GM15510 (cell line): ENCODE results near the gene FAM76A.

Experiments used
- POLR2A ChIP-seq: IDR thresholded peaks from 3 replicates; pipeline ENCODE4 v1.6.1; 2011; ENCODE audit warnings: borderline replicate concordance; ENCODE audit not compliant: insufficient read length; ENCODE audit errors: extremely low read depth

Gene FAM76A

GRCh38 chr1:27716262-27716895 lies 9.4 kb upstream of the FAM76A start:
- TF ChIP-seq POLR2A: no peak

DNA sequence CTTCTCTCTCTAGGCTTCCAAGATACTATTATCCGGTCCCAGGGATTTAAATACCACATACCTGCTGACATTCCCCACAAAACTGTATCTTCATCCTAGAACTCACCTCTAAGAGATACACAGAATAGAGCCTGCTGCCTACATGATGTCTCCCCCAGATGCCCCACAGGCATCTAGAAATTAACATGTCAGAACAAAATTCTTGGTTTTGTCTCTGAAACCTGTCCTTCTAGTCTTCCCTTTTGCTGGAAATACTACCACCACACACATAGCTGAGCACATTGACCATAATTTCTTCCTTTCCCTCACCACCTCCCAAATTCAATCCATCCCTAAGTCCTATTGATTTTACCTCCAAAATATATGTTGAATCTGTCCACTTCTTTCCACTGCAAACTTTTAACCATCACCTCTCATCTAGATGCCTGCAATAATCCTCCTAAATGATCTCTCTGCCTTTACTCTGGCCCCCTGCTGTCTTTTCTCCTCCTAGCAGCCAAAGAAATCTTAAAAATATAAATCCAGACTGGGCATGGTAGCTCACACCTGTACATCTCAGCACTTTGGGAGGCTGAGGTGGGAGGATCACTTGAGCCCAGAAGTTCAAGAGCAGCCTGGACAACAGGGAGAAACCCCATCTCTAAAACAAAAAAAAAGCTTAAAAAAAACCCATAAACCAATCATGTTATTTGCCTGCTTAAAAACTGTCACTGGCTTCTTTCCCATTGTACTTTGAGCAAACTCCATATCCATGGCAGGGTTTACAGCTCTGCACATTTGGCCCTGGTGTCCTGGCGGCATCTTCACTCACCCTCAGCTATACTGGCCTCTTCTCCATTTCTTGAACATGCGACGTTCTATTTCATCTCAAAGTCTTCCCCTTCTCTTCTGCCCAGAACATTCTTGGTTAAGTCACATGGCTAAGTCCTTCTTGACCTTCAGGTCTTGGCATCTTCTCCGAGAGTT lies 6.2 kb upstream of the FAM76A start:
- no peak for TF ChIP-seq POLR2A

DNA sequence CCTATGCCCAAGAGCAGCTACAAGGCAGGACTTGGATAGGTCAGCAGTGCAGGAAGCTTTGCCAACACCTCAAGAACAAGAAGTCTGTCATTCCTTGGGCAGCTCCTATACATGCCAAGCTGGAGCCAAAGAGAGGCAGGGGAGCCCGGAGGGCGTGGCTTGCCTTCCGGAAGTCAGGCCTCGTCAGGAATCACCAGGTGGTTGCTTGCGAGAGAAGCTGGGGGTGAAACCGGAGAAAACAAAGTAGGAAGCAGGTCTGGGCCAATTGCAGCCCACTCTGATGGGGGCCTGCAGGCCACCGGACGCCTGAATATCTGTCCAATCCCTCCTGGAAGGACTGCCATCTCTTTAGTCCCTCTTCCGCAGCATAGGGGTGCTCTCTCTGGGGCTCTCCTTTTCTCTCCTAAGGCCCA lies 794 bp upstream of the FAM76A start:
- TF ChIP-seq POLR2A: no peak

DNA sequence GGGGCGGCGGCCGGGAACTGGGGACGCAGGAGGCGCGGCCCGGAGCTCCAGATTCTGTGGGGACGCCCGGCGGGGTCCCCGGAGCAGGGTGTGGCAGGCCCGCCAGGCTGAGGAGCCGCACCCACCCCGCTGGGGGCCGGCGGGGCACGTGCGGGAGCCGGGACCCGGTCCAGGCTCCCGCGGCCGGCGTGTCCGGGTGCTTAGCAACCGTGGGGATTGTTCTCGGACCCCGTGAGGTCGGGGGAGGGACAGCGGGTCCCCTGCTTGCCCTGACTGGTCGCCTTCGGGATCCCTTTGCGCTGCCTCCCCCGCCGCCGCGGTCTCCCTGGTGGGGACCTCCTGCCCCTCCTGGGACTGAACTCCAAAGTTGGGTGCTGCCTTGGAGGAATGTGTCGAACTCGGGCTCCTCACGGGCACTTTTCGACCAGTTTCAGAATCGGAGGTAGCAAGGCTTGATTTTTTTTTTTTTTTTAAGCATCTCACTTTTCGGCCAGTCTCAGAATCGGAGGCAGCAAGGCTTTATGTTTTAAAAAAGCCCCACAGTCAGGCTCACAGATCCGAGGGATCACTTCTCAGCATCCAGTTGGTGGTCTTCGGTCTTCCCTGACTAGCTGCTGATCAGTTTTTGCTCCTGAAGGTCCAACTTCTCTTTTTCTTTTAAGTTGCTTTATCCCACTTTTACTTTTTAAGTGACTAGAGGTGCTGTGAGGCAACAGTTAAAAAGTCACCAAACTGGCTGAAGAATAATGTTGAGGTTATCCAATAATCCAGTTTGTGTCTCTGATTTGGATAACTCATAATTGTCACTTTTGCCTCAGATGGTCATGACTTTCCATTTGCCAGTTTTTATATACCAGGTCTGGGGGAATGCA lies 648 bp downstream of the FAM76A start:
- no peak for TF ChIP-seq POLR2A

DNA sequence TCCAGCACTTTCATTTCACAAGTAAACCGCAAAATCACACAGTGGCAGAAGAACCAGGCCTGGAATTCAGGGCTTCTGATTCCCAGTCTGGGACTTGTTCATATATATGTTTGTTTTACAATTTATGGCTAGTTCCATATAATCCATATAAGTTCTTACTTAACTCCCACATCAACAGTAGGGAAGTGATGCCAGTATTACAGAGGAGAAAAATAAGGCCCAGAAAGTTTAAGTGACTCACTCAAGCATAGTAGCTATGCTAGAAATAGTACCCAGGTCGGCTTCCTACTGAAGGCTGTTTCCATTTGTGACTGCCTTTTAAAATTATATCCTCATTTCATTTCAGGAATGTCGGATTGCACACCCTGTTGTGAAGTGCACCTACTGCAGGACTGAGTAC lies 1.4 kb downstream of the FAM76A start:
- no peak for TF ChIP-seq POLR2A

- TF ChIP-seq POLR2A: no peak
Measured at GRCh38 chr1:27736252-27736651, 10.5 kb downstream of the FAM76A start.

- TF ChIP-seq POLR2A: no peak
Measured at GRCh38 chr1:27741121-27741520, 15.4 kb downstream of the FAM76A start.

DNA sequence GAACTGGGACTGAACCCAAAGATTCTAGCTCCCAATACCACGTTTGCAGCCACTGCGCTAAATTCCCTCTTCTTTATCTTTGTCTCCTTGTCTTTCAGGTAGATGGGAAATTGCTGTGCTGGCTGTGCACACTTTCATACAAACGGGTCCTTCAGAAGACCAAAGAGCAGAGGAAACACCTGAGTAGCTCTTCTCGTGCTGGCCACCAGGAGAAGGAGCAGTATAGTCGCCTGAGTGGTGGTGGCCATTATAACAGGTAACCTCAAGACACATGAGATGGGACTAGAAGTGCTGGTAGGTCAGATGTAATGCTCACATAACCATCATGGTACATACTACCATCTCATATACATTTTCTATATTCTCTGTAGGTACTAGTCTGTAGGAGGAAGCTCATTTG lies 18.8 kb downstream of the FAM76A start:
- no peak for TF ChIP-seq POLR2A

- TF ChIP-seq POLR2A: no peak
Measured at GRCh38 chr1:27745466-27745865, 19.7 kb downstream of the FAM76A start.

DNA sequence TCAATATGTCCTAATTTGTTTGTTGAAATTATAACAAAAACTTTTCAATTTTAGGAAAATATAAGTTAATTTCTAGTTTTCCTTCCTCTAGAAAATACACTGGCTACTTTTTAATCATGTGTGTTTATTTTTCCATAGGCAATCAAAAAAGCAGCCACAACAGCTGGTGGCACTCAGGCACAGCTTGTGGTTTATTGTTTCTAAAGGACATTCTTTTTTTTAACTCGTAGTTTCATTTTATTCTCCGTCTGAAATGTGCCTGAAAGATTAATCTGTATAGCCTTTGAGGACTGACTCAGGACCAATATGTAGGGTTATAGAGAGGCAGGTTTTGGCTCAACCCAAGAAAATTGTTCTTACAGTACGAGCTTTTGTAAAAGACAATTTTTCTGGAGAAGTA lies 26.6 kb downstream of the FAM76A start:
- TF ChIP-seq POLR2A: no peak

GRCh38 chr1:27755286-27755685 lies 29.5 kb downstream of the FAM76A start:
- TF ChIP-seq POLR2A: no peak

DNA sequence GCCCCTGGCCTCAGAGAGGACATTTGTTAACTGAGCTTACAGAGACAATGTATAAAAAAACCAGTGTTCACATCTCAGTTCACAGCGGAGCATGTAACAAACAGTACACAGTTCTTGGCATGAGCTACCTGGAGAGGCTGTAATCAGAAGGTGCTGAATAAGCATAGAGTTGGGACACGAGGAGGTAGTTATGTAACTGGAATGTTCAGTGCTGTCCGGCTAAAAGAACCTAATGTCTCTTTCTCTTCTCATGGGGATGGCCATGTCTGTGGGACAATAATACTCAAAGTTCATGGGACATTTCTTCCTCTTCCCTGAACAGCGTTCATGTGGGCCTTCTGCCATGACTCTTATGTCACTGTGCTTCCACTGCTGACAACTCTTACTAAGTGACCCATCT lies 30.1 kb downstream of the FAM76A start:
- no peak for TF ChIP-seq POLR2A

GRCh38 chr1:27759236-27759635 lies 33.5 kb downstream of the FAM76A start:
- TF ChIP-seq POLR2A: no peak

GRCh38 chr1:27760426-27760825 lies 34.7 kb downstream of the FAM76A start:
- no peak for TF ChIP-seq POLR2A

GRCh38 chr1:27762033-27762432 lies 36.3 kb downstream of the FAM76A start:
- TF ChIP-seq POLR2A: no peak
